ENCODE measurements around the gene TRIM72. TPM values are rescaled to one million over a fixed set of nuclear protein-coding genes. Genes with fewer than 3 reads are reported as not detected.
A peak's percentile ranks its signal among the peaks of the same experiment; 100 is the strongest.

Gene TRIM72
- total and polyA plus RNA-seq, 2 of the 4 experiments (the other 2 are of a cell fraction), result not detected

DNA sequence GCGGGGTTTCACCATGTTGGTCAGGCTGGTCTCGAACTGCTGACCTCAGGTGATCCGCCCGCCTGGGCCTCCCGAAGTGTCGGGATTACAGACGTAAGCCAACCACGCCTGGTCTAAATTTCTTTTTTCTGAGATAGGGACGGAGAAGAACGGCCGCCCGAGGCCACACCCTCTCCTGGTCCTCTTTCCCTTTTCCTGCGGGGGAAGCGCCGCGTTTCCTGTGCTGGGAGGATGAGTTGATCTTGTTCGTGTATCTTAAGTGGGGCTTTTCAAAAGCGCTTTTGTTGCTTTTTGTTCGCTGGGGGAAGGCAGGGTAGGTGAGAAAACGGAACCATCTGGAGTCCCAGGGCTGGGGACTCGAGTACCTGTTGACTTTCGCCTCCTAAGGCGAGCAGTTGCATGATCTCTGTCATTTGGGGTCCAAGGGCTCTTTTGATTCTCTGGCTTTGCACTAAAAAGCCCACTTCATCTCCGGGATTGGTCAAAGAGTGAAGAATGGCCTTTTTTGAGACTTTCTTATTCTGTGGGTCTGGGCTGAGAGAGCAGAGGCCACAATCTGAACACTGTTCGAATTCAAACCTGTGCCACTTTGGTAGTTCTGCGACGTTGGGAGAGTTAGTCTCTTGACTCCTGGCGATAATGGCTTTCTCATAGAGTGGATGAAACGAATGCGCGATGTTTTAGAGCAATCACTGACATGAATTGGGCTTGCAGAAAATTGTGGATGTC is 32.7 kb upstream of the TRIM72 start:
- peak overlapping the region; percentile 54 for H2BK5ac ChIP-seq (ENCODE audit: low read depth, low read length, poor library complexity, severe bottlenecking)
- H3K18ac ChIP-seq (ENCODE audit: low read depth, low read length), result no peak overlapping the region
- peak; percentile 44 for DNase-seq
- BruUV-seq (replicated peaks), result TSS peak; percentile 42
- 0% methylated on average over 14 of the region's 31 CpGs; no CpG with 5 or more reads in 1 of the 2 experiments for WGBS, 2 experiments (ENCODE audit: extremely low coverage in 2 of 2, insufficient read length in 1 of 2)
- H3K23ac ChIP-seq (ENCODE audit: low read depth, low read length), result peak overlapping the region; percentile 73
- H3K9me1 ChIP-seq (ENCODE audit: insufficient read depth, low read length), result peaks cover 7% of the 10 kb centered on the region; the same call in 1 of the 2 replicates
- H3K9me3 ChIP-seq (ENCODE audit: control insufficient read depth, insufficient read depth, low read length), result no peaks in the 10 kb centered on the region
- H3K4me3 ChIP-seq (ENCODE audit: insufficient read depth, low read depth, low read length), result peak overlapping the region; percentile 69
- no peak overlapping the region for H2BK120ac ChIP-seq (ENCODE audit: low read depth, low read length)
- peak overlapping the region; percentile 96 for H3K27ac ChIP-seq (ENCODE audit: insufficient read depth, low read length)
- H4K8ac ChIP-seq (ENCODE audit: low read depth in 2 of 2, low read length in 2 of 2), result no peak overlapping the region; a peak in 2 of 4 replicates
- CTCF ChIA-PET, result no interaction called here
- H2BK15ac ChIP-seq (ENCODE audit: low read depth, low read length), result no peak overlapping the region
- dilution Hi-C loops (cut with HindIII; ENCODE audit: low sequenced_read_pairs, unreplicated experiment) (no loop called here), in situ Hi-C loops (cut with MboI; ENCODE audit: low sequenced_read_pairs) (no loop called here), intact Hi-C loops (cut with micrococcal nuclease) (loop anchor here (10.0 kb wide), 1 partner anchor 694 kb away; the partner anchor contains the start of gene ZNF267)
- H3K79me1 ChIP-seq (ENCODE audit: low read depth in 1 of 2, low read length in 2 of 2), result peaks cover 10 to 50% of the 10 kb centered on the region in 2 experiments
- peak overlapping the region; percentile 84 for H3K4ac ChIP-seq (ENCODE audit: low read depth, low read length)
- H3K9ac ChIP-seq (ENCODE audit: low read depth, low read length), result peak overlapping the region; percentile 79
- peak overlapping the region; percentile 45; the same call in 1 of the 2 replicates for H3K56ac ChIP-seq (ENCODE audit: extremely low read depth, insufficient read depth, low read length)
- peak overlapping the region; percentile 85 for H2AK9ac ChIP-seq (replicated peaks; ENCODE audit: low read depth, low read length, poor library complexity)
- H3K4me2 ChIP-seq (ENCODE audit: low read depth, low read length), result peak overlapping the region; percentile 81
- H3K27me3 ChIP-seq (ENCODE audit: control insufficient read depth, insufficient read depth, low read length), result no peaks in the 10 kb centered on the region
- ATAC-seq (ENCODE audit: low read depth), result no peak
- H4K91ac ChIP-seq (ENCODE audit: insufficient read depth, low read depth, low read length), result 0 out of 2 replicates have a peak overlapping the region, but pooled peaks have one; percentile 7
- no peak overlapping the region for H2AFZ ChIP-seq (replicated peaks; ENCODE audit: low read length, poor library complexity)
- TF ChIP-seq, protein P1, sequence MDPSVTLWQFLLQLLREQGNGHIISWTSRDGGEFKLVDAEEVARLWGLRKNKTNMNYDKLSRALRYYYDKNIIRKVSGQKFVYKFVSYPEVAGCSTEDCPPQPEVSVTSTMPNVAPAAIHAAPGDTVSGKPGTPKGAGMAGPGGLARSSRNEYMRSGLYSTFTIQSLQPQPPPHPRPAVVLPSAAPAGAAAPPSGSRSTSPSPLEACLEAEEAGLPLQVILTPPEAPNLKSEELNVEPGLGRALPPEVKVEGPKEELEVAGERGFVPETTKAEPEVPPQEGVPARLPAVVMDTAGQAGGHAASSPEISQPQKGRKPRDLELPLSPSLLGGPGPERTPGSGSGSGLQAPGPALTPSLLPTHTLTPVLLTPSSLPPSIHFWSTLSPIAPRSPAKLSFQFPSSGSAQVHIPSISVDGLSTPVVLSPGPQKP (IDR thresholded peaks at IDR 0.05; ENCODE audit: borderline replicate concordance, low read depth, low read length), result no peak
- TF ChIP-seq MAZ (IDR thresholded peaks at IDR 0.05; ENCODE audit: borderline replicate concordance, low read depth, low read length) (no peak), NFE2L2 (IDR thresholded peaks at IDR 0.05; ENCODE audit: low read depth, low read length) (no peak), POLR2A (IDR thresholded peaks at IDR 0.05; ENCODE audit: low read depth, low read length) (no peak), BHLHE40 (IDR thresholded peaks at IDR 0.05; ENCODE audit: low read depth, low read length) (no peak), RFX5 (IDR thresholded peaks at IDR 0.05; ENCODE audit: low read depth, low read length) (no peak)
- peak overlapping the region; percentile 61 for H2AK5ac ChIP-seq (ENCODE audit: low read depth, low read length)
- peaks cover 66% of the 10 kb centered on the region for H4K20me1 ChIP-seq (ENCODE audit: insufficient read depth, low read length)
- H3K36me3 ChIP-seq (ENCODE audit: control insufficient read depth, insufficient read depth, low read length), result peaks cover 41% of the 10 kb centered on the region
- POLR2A ChIA-PET (ENCODE audit: unreplicated experiment), result interaction anchor here (0.9 to 2.0 kb wide), 2 partner anchors 25 to 39 kb away, joined by 7 to 9 read pairs; no protein-coding TSS in a partner anchor
- H2BK20ac ChIP-seq (ENCODE audit: low read depth, low read length), result no peak overlapping the region
- peak overlapping the region; percentile 84 for H3K14ac ChIP-seq (replicated peaks; ENCODE audit: low read depth, low read length)
- H3K4me1 ChIP-seq (ENCODE audit: control insufficient read depth, insufficient read depth, low read length), result peaks cover 6% of the 10 kb centered on the region; the same call in 1 of the 2 replicates
- no peak overlapping the region for H4K5ac ChIP-seq (ENCODE audit: low read depth, low read length)
